Islet of Langerhans (tissue), 1 donor: ENCODE data around the gene DEDD2.

Source experiments
- FAIRE-seq: peaks from one replicate; lab custom pipeline; 2011; peaks lifted over from hg19 to GRCh38; lab: Jason Lieb, UNC

The DEDD2 gene

GRCh38 chr19:42248270-42249148 is 31.0 kb upstream of the DEDD2 start:
- no peak for FAIRE-seq

GRCh38 chr19:42247640-42248199 is 30.2 kb upstream of the DEDD2 start:
- FAIRE-seq: no peak

GRCh38 chr19:42246922-42247639 is 29.6 kb upstream of the DEDD2 start:
- no peak for FAIRE-seq

- FAIRE-seq: no peak
These were observed 28.9 kb upstream of the DEDD2 start for GRCh38 chr19:42246143-42246921.

- no peak for FAIRE-seq
These were observed 27.8 kb upstream of the DEDD2 start for GRCh38 chr19:42245231-42245630.

- FAIRE-seq: peak; percentile 33
These were observed 27.1 kb upstream of the DEDD2 start for GRCh38 chr19:42244347-42245220.

- peak; percentile 55 for FAIRE-seq
These were observed 25.3 kb upstream of the DEDD2 start, which contains the start of gene GSK3A for GRCh38 chr19:42242512-42243409. TSS of gene GSK3A (minus strand) at chr19:42242602. CDS start at chr19:42242465, 137 bp downstream.

GRCh38 chr19:42242069-42242511 is 24.6 kb upstream of the DEDD2 start:
- FAIRE-seq: no peak

- FAIRE-seq: no peak
These were observed 23.8 kb upstream of the DEDD2 start for GRCh38 chr19:42241279-42241678.

- FAIRE-seq: no peak
These were observed 22.2 kb upstream of the DEDD2 start for GRCh38 chr19:42239544-42240220.

- no peak for FAIRE-seq
These were observed 17.7 kb upstream of the DEDD2 start for GRCh38 chr19:42235181-42235580.

- FAIRE-seq: no peak
These were observed 16.9 kb upstream of the DEDD2 start for GRCh38 chr19:42234364-42234763.

GRCh38 chr19:42233678-42234292 is 16.3 kb upstream of the DEDD2 start:
- no peak for FAIRE-seq

GRCh38 chr19:42233106-42233505 is 15.6 kb upstream of the DEDD2 start:
- no peak for FAIRE-seq

- FAIRE-seq: no peak
These were observed 15.0 kb upstream of the DEDD2 start for GRCh38 chr19:42232435-42232834.

- no peak for FAIRE-seq
These were observed 13.1 kb upstream of the DEDD2 start for GRCh38 chr19:42230571-42230970.

GRCh38 chr19:42229855-42230351 is 12.4 kb upstream of the DEDD2 start:
- no peak for FAIRE-seq

- FAIRE-seq: no peak
These were observed 11.9 kb upstream of the DEDD2 start for GRCh38 chr19:42229301-42229854.

- no peak for FAIRE-seq
These were observed 11.2 kb upstream of the DEDD2 start for GRCh38 chr19:42228641-42229040.
